ENCODE data around the gene DUOXA1.

The DUOXA1 gene

DNA sequence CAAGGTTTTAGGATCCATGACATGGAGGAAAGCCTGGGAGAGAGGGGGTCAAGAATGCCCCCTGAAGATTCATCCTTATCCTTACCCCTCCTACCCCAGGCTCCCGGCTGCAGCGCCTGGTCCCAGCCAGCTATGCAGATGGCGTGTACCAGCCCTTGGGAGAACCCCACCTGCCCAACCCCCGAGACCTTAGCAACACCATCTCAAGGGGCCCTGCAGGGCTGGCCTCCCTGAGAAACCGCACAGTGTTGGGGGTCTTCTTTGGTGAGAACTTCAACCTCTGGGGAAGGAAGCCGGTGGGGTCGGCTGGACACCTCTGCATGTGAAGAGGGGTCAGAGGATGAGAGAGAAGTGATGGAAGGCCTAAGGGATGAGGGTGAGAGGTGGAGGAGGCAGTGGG, 4.4 kb upstream of the DUOXA1 start:
- Histone ChIP-seq H2AFZ (ENCODE audit: low read depth, low read length) (no peak overlapping the region), H3K36me3 (ENCODE audit: insufficient read depth, low read length) (no peaks in the 10 kb centered on the region), H3K27ac (ENCODE audit: low read length) (no peak overlapping the region), H3K9me3 (ENCODE audit: insufficient read depth, low read length, severe bottlenecking) (no peaks in the 10 kb centered on the region), H3K79me2 (ENCODE audit: insufficient read depth, low read length) (no peaks in the 10 kb centered on the region), H3K4me3 (ENCODE audit: low read depth in 1 of 2, low read length in 2 of 2) (no peak overlapping the region), H3K27me3 (ENCODE audit: insufficient read depth, low read length, poor library complexity) (no peaks in the 10 kb centered on the region), H3K4me1 (ENCODE audit: insufficient read depth, low read length) (no peaks in the 10 kb centered on the region), H3K9ac (ENCODE audit: low read depth, low read length) (no peak overlapping the region), H4K20me1 (ENCODE audit: insufficient read depth, low read length) (no peaks in the 10 kb centered on the region), H3K4me2 (ENCODE audit: insufficient read depth, low read length) (no peak overlapping the region)
- ATAC-seq (ENCODE audit: insufficient read depth, low read depth) (no peak), DNase-seq (no peak)
- TF ChIP-seq EZH2 (IDR thresholded peaks at IDR 0.05; ENCODE audit: borderline replicate concordance, low read depth, low read length, severe bottlenecking) = no peak
- TF ChIP-seq CTCF (IDR thresholded peaks at IDR 0.05; ENCODE audit: borderline replicate concordance, extremely low read depth, low read length, poor library complexity, severe bottlenecking) = no peak

DNA sequence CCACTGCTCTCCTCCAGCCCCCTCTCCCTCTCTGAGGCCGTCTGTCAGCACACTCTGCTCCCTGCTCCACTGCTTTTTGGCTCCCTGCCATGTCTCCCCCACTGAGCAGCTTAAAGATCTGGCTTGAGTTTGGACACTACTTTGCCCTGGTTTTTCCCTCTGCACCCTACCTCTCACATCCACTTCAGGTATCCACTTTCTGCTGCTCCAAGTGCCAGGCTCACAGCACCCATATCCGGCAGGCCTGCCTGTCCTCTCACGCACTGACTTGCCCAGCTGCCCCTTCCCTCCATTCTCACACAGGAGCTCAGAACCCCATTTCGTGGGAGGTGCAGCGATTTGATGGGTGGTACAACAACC, 3.9 kb upstream of the DUOXA1 start:
- DNase-seq (no peak), ATAC-seq (ENCODE audit: insufficient read depth, low read depth) (no peak)
- TF ChIP-seq CTCF (IDR thresholded peaks at IDR 0.05; ENCODE audit: borderline replicate concordance, extremely low read depth, low read length, poor library complexity, severe bottlenecking) = no peak
- H3K4me2 ChIP-seq (ENCODE audit: insufficient read depth, low read length) = no peak overlapping the region
- no peak overlapping the region for H3K27ac ChIP-seq (ENCODE audit: low read length)
- H3K4me1 ChIP-seq (ENCODE audit: insufficient read depth, low read length) = no peaks in the 10 kb centered on the region
- H2AFZ ChIP-seq (ENCODE audit: low read depth, low read length) = no peak overlapping the region
- no peaks in the 10 kb centered on the region for H3K79me2 ChIP-seq (ENCODE audit: insufficient read depth, low read length)
- no peaks in the 10 kb centered on the region for H3K27me3 ChIP-seq (ENCODE audit: insufficient read depth, low read length, poor library complexity)
- H3K4me3 ChIP-seq (ENCODE audit: low read depth in 1 of 2, low read length in 2 of 2) = no peak overlapping the region
- H3K9me3 ChIP-seq (ENCODE audit: insufficient read depth, low read length, severe bottlenecking) = no peaks in the 10 kb centered on the region
- H4K20me1 ChIP-seq (ENCODE audit: insufficient read depth, low read length) = no peaks in the 10 kb centered on the region
- no peaks in the 10 kb centered on the region for H3K36me3 ChIP-seq (ENCODE audit: insufficient read depth, low read length)
- H3K9ac ChIP-seq (ENCODE audit: low read depth, low read length) = no peak overlapping the region

DNA sequence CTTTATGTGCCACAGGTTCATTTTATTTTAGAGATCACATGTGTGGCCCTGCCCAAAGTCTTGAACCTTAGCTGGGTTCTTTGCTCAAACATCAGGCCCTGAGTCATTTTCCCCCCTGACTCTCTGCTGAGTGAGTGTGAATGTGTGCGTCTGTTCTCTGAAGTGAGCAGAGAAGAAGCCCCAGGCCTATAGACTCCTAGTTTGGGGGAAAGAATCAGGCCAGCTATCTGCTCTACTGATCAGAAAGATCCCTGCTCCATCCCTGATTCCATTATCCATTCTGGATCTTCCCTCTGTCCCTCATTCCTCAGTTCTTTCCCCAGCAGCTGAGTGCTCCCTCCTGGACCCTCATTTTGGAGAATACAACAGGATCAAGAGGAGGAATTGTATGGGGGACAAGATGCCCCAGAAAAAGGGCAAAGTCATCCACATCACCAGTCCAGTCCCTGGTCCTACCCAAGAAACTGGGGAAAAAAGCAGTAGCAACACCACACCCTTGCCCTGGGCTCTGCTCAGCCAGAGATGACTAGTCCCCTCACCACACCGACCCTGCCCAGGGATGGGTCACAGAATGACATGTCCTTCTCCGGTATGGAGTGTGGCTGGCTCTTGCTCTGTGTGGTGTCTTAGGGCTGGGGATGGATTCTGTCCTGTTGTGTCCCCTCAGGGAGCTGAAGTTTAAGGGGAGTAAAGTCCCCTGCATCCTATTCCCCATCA, 3.3 kb upstream of the DUOXA1 start:
- DNase-seq = no peak
- H3K79me2 ChIP-seq (ENCODE audit: insufficient read depth, low read length) = no peaks in the 10 kb centered on the region
- no peak overlapping the region for H3K4me3 ChIP-seq (ENCODE audit: low read depth in 1 of 2, low read length in 2 of 2)
- ATAC-seq (ENCODE audit: insufficient read depth, low read depth) = no peak
- TF ChIP-seq EZH2 (IDR thresholded peaks at IDR 0.05; ENCODE audit: borderline replicate concordance, low read depth, low read length, severe bottlenecking) (no peak), CTCF (IDR thresholded peaks at IDR 0.05; ENCODE audit: borderline replicate concordance, extremely low read depth, low read length, poor library complexity, severe bottlenecking) (no peak)
- H3K9me3 ChIP-seq (ENCODE audit: insufficient read depth, low read length, severe bottlenecking) = no peaks in the 10 kb centered on the region
- H4K20me1 ChIP-seq (ENCODE audit: insufficient read depth, low read length) = no peaks in the 10 kb centered on the region; the same call in 1 of the 2 replicates
- H3K9ac ChIP-seq (ENCODE audit: low read depth, low read length) = no peak overlapping the region
- H2AFZ ChIP-seq (ENCODE audit: low read depth, low read length) = no peak overlapping the region
- H3K4me2 ChIP-seq (ENCODE audit: insufficient read depth, low read length) = no peak overlapping the region
- no peak overlapping the region for H3K27ac ChIP-seq (ENCODE audit: low read length)
- H3K27me3 ChIP-seq (ENCODE audit: insufficient read depth, low read length, poor library complexity) = no peaks in the 10 kb centered on the region
- H3K4me1 ChIP-seq (ENCODE audit: insufficient read depth, low read length) = no peaks in the 10 kb centered on the region
- no peaks in the 10 kb centered on the region for H3K36me3 ChIP-seq (ENCODE audit: insufficient read depth, low read length)

All from DND-41 (cell line).